ENCODE results near the gene STAM.

DNA sequence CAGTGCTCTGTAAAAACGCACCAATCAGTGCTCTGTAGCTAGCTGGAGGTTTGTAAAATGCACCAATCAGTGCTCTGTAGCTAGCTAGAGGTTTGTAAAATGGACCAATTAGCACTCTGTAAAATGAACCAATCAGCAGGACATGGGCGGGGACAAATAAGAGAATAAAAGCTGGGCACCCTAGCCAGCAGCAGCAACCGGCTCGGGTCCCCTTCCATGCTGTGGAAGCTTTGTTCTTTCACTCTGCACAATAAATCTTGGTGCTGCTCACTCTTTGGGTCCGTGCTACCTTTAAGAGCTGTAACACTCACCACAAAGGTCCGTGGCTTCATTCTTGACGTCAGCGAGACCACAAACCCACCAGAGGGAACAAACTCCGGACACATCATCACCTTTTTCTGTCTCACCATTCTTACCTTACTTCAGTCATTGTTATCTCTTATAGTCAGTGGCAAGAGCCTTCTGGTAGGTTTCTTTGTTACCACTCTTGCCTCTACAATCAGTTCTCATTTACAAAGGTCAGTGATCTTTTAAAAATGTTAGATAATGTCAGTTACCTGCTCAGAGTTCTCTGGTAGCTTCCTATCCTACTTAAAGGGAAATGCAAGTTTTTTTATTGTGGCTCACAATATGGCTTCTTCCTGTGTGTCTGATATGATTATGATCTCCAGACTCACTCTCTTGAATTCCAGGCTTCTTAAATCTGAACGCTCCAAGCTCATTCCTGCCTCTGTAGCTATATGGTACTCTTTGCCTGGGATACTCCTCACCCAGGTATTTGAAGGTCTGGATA is 4.5 kb downstream of the STAM start:
- TF ChIP-seq HMG20B (CRISPR knock-in tag; IDR thresholded peaks at IDR 0.05), result no peak
- TF ChIP-seq, protein P1, sequence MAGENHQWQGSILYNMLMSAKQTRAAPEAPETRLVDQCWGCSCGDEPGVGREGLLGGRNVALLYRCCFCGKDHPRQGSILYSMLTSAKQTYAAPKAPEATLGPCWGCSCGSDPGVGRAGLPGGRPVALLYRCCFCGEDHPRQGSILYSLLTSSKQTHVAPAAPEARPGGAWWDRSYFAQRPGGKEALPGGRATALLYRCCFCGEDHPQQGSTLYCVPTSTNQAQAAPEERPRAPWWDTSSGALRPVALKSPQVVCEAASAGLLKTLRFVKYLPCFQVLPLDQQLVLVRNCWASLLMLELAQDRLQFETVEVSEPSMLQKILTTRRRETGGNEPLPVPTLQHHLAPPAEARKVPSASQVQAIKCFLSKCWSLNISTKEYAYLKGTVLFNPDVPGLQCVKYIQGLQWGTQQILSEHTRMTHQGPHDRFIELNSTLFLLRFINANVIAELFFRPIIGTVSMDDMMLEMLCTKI (IDR thresholded peaks at IDR 0.05; ENCODE audit: partially characterized antibody), result no peak
- TF ChIP-seq GTF2F1 (IDR thresholded peaks at IDR 0.05; ENCODE audit: low read depth, low read length), result no peak
- TF ChIP-seq, protein P2, sequence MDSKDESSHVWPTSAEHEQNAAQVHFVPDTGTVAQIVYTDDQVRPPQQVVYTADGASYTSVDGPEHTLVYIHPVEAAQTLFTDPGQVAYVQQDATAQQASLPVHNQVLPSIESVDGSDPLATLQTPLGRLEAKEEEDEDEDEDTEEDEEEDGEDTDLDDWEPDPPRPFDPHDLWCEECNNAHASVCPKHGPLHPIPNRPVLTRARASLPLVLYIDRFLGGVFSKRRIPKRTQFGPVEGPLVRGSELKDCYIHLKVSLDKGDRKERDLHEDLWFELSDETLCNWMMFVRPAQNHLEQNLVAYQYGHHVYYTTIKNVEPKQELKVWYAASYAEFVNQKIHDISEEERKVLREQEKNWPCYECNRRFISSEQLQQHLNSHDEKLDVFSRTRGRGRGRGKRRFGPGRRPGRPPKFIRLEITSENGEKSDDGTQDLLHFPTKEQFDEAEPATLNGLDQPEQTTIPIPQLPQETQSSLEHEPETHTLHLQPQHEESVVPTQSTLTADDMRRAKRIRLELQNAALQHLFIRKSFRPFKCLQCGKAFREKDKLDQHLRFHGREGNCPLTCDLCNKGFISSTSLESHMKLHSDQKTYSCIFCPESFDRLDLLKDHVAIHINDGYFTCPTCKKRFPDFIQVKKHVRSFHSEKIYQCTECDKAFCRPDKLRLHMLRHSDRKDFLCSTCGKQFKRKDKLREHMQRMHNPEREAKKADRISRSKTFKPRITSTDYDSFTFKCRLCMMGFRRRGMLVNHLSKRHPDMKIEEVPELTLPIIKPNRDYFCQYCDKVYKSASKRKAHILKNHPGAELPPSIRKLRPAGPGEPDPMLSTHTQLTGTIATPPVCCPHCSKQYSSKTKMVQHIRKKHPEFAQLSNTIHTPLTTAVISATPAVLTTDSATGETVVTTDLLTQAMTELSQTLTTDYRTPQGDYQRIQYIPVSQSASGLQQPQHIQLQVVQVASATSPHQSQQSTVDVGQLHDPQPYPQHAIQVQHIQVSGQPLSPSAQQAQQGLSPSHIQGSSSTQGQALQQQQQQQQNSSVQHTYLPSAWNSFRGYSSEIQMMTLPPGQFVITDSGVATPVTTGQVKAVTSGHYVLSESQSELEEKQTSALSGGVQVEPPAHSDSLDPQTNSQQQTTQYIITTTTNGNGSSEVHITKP (IDR thresholded peaks at IDR 0.05; ENCODE audit: partially characterized antibody), result no peak
- no peak for TF ChIP-seq HIVEP1 (CRISPR knock-in tag; IDR thresholded peaks at IDR 0.05)
- TF ChIP-seq ZNF133 (CRISPR knock-in tag; IDR thresholded peaks at IDR 0.05), result no peak
- TF ChIP-seq E2F4 (CRISPR knock-in tag; IDR thresholded peaks at IDR 0.05; ENCODE audit: low read depth), result no peak
- no peak for TF ChIP-seq POLR2A (conservative IDR thresholded peaks at IDR 0.05)
- no peak for TF ChIP-seq ZBTB1 (CRISPR knock-in tag; IDR thresholded peaks at IDR 0.05; ENCODE audit: borderline replicate concordance, low read depth)
- no peak for TF ChIP-seq ZC3H11A (IDR thresholded peaks at IDR 0.05; ENCODE audit: low read depth, low read length)
- no peak for TF ChIP-seq PHB (CRISPR knock-in tag; IDR thresholded peaks at IDR 0.05)
